Activated naive CD4-positive, alpha-beta T cell treated with anti-CD3 and anti-CD28 coated beads, Interleukin-2, amount 50 U/mL, for 24 hours (primary cell): ENCODE measurements around the gene DDB1.

Experiments used
- H3K27ac Mint-ChIP-seq: one replicate; pipeline ENCODE4 v1.8.0; 2021; ENCODE audit warnings: mild to moderate bottlenecking, mixed read lengths
- H3K27me3 Mint-ChIP-seq: one replicate; pipeline ENCODE4 v1.8.0; 2021; ENCODE audit warnings: mixed read lengths
- H3K36me3 Mint-ChIP-seq: one replicate; pipeline ENCODE4 v1.8.0; 2021; ENCODE audit warnings: mixed read lengths
- H3K4me1 Mint-ChIP-seq: one replicate; pipeline ENCODE4 v1.8.0; 2021; ENCODE audit warnings: mixed read lengths
- H3K4me3 Mint-ChIP-seq: one replicate; pipeline ENCODE4 v1.8.0; 2021; ENCODE audit warnings: mild to moderate bottlenecking, mixed read lengths
- H3K9me3 Mint-ChIP-seq: one replicate; pipeline ENCODE4 v1.8.0; 2021; ENCODE audit warnings: mixed read lengths

DDB1 gene

DNA sequence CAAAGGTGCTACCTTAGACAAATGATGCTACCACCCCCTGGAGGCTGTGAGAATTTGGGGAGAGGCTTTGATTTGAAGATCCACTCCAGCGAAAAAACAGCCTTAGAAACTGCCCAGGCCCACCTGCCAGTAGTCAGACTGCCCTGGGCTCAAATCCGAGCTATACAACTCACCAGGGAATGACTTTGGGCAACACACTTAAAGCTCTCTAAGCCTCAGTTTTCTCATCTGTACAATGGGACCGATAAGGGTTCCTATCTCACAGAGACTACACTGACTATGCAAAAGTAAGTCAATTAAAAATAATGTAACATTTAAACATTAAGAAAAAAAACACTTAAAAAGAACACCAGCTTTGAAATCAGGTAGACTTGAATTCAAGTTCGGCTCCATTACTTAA is 57.7 kb downstream of the DDB1 start:
- H3K27me3 Mint-ChIP-seq, result no peaks in the 10 kb centered on the region
- no peaks in the 10 kb centered on the region for H3K36me3 Mint-ChIP-seq
- H3K4me3 Mint-ChIP-seq, result no peak overlapping the region
- no peak overlapping the region for H3K27ac Mint-ChIP-seq
- no peaks in the 10 kb centered on the region for H3K9me3 Mint-ChIP-seq
- H3K4me1 Mint-ChIP-seq, result no peaks in the 10 kb centered on the region

DNA sequence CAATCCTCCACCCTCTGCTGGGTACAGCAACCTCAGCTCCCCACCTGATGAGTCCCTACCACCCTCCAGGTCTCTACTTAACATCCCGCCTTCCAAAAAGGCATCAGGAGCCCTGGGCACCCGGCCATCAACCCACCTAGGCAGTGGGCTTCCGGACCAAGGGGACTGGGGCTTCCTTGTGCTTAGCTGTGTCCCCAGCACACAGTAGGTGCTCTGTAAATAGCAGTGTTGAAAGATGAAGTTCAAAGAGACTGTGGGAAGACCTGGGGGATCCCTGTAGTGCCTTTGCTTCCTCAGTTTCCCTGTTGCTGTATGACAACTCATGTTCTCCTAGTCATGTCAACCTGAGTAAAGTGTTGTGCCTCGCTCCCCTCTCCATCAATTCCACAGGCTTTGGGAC is 58.8 kb downstream of the DDB1 start:
- no peaks in the 10 kb centered on the region for H3K36me3 Mint-ChIP-seq
- H3K27ac Mint-ChIP-seq, result no peak overlapping the region
- no peaks in the 10 kb centered on the region for H3K4me1 Mint-ChIP-seq
- no peak overlapping the region for H3K4me3 Mint-ChIP-seq
- no peaks in the 10 kb centered on the region for H3K9me3 Mint-ChIP-seq
- H3K27me3 Mint-ChIP-seq, result no peaks in the 10 kb centered on the region

DNA sequence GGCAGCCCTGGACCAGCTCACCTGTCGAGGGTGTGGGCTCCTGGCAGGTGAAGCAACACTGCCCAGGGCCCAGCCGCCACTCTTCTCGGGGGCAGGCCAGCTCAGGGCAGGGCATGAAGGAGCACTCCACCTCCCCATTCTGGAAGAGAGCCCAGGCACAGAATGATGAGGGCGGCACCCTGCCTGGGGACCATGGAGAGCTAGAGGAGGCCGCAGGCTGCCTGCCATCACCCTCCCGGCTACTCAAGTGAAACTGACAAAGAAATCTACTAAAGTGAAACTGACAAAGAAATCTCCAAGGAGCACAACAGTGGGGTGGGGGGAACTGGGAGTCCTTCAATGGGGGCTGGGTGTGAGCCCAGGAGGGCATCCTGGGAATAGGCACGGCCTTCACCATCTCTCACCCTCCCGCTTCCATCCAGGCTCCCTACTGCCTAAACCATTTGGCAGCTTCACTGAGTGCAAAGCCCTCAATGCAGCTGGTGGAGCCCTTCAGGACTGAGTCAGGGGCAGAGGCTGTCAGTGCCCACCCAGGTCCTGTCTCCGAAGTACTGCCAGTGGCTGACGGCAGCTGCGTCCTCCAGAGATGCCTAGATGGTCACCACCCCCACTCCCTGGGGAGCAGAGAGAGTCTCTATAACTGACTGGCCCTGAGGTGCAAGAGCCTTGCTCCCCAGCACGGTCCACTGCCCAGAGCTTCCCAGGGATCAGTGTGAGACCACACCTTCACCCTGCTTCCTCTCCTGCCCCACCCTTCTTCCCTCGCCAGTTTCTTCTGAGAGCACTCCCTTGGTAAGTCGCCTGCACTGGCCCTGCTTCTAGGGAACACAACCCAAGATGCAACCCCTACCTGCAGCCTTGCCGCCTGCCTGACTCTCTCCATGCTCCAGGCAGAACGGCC is 59.5 kb downstream of the DDB1 start:
- H3K9me3 Mint-ChIP-seq, result no peaks in the 10 kb centered on the region
- no peak overlapping the region for H3K27ac Mint-ChIP-seq
- H3K27me3 Mint-ChIP-seq, result no peaks in the 10 kb centered on the region
- no peaks in the 10 kb centered on the region for H3K4me1 Mint-ChIP-seq
- no peaks in the 10 kb centered on the region for H3K36me3 Mint-ChIP-seq
- H3K4me3 Mint-ChIP-seq, result no peak overlapping the region

DNA sequence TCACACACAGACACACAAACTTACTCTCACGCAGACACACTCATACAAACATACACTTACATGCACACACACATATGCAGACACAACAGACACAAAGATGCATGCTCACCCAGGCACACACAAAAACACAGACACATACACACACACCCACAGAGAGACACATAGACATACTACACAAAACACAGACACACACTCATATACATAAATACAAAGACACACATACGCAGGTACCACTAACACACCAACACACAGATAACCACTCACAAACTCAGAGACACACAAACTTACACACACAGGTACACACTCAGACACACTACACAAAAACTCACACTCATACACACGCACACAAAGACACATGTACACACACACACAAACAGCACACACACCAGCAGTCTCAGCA is 60.2 kb downstream of the DDB1 start:
- Mint-ChIP-seq H3K36me3 (no peaks in the 10 kb centered on the region), H3K4me3 (no peak overlapping the region), H3K4me1 (no peaks in the 10 kb centered on the region), H3K27ac (no peak overlapping the region), H3K27me3 (no peaks in the 10 kb centered on the region), H3K9me3 (no peaks in the 10 kb centered on the region)

DNA sequence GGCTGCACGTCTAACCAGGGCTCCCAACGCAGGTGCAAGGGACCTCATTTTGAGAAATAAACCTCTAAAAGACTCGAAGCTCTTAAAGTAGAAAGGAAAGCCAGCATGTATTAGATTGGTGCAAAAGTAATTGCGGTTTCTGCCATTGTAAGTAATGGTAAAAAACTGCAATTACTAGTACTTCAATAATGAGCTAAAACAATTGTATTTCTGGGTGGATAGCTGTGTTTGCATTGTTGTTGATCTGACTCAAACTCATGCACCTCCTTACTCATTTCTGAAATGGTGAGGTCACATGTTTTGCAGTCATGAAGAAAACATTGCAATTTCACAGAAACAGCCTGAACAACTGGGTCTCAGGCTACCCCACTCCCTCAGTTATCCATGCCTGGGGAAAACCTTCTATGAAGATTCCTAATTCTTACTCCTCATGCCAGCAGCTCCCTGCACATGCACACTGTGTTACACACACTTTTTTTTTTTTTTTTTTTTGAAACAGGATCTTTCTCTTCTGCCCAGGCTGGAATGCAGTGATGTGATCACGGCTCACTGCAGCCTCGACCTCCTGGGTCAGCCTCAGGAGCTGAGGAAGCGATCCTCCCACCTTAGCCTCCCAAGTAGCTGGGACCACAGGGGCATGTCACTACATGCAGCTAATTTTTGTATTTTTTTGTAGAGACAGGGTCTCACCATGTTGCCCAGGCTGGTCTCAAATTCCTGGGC is 62.4 kb downstream of the DDB1 start:
- no peaks in the 10 kb centered on the region for H3K36me3 Mint-ChIP-seq
- no peak overlapping the region for H3K4me3 Mint-ChIP-seq
- H3K9me3 Mint-ChIP-seq, result no peaks in the 10 kb centered on the region
- H3K27me3 Mint-ChIP-seq, result no peaks in the 10 kb centered on the region
- no peaks in the 10 kb centered on the region for H3K4me1 Mint-ChIP-seq
- H3K27ac Mint-ChIP-seq, result no peak overlapping the region

DNA sequence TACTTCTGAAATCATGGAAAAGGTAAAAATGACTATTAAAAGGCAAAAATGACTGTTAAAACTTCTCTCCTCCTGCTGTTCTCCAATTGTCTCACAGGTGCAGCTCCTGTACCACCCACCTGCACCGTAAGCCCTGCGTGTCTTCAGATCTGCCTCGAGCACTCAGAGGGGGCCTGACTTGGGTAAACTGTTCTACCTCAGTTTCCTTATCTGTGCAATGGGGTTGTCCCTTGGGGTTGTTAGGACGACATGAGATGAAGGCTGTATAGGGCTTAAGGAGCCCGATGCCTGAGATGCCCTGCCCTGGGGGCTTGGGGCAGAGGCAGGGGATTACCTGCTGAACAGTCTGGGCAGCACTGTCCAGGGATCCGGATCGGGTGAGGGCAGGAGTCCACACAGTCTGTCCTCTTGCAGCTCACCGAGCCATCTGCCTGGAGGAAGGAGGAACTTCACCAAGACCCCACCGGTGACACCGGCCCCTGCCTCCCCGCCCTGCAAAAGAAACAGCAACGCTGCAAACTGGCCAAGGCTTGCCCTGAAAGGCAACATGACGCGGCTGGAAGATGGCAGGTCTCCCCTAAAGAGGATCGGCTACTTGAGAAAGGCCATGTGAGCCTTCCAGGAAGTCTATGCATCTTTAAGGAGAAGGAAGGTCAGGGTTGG is 64.2 kb downstream of the DDB1 start:
- H3K9me3 Mint-ChIP-seq, result no peaks in the 10 kb centered on the region
- no peak overlapping the region for H3K27ac Mint-ChIP-seq
- H3K36me3 Mint-ChIP-seq, result no peaks in the 10 kb centered on the region
- H3K27me3 Mint-ChIP-seq, result no peaks in the 10 kb centered on the region
- no peaks in the 10 kb centered on the region for H3K4me1 Mint-ChIP-seq
- H3K4me3 Mint-ChIP-seq, result no peak overlapping the region

DNA sequence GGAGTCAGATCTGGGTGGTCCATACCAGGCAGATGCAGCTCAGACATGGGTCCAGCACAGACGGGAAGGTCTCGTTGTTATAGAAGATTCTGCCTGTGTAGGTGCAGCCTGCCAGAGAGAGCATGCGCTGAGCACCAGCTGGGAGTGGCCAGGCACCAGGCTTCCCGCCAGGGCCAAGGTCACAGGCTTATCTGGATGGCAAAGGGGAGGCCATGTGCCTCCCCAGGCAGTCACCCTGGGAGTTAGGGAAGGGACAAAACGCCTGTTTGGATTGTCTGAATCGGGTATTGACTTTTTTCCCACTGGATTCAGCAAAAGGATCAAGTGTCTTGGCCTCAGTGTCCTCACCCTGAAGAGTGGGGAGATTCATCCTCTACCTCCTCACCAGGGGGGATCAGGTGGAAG is 65.5 kb downstream of the DDB1 start:
- Mint-ChIP-seq H3K4me3 (no peak overlapping the region), H3K27me3 (no peaks in the 10 kb centered on the region), H3K9me3 (no peaks in the 10 kb centered on the region), H3K4me1 (no peaks in the 10 kb centered on the region), H3K27ac (no peak overlapping the region), H3K36me3 (no peaks in the 10 kb centered on the region)

DNA sequence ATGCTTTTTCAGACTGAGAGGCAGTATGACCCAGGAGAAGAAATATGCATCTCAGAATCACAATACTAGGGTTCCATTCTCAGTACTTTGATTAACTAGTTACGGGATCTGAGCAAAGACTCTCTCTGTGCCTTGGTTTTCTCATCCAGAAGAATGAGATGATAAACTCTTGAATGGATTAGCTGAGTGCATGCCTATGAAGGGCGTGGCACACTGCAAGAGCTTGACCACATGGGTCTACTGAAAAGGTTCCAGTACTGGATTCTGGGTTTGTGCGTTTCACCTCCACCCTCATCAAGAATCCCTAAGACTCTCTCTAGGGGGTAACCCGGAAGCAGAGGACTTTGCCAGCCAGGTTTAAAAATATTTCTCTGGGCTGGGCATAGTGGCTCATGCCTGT is 66.3 kb downstream of the DDB1 start:
- Mint-ChIP-seq H3K9me3 (no peaks in the 10 kb centered on the region), H3K4me3 (no peak overlapping the region), H3K36me3 (no peaks in the 10 kb centered on the region), H3K27me3 (no peaks in the 10 kb centered on the region), H3K27ac (no peak overlapping the region), H3K4me1 (no peaks in the 10 kb centered on the region)

DNA sequence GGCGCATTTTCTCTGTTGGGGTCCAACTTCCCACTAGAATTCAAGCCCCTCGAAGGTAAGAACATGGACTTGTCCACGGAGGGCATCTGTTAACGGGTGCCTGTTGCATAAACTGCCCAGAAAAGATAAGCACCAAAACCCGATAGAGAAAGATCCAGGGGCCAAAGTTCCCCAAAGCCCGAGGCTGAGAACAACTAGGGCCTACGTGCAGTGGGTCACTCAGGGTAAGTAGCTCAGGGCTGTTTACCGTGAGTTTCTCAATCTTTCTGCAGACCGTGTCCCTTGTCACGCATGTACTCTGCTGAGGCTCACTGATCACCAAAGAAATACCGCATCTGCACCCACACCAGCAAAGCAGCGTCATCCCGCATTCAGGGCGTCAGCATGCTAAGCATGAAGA is 67.5 kb downstream of the DDB1 start:
- H3K4me3 Mint-ChIP-seq, result no peak overlapping the region
- no peaks in the 10 kb centered on the region for H3K36me3 Mint-ChIP-seq
- no peaks in the 10 kb centered on the region for H3K9me3 Mint-ChIP-seq
- no peaks in the 10 kb centered on the region for H3K27me3 Mint-ChIP-seq
- no peak overlapping the region for H3K27ac Mint-ChIP-seq
- no peaks in the 10 kb centered on the region for H3K4me1 Mint-ChIP-seq

DNA sequence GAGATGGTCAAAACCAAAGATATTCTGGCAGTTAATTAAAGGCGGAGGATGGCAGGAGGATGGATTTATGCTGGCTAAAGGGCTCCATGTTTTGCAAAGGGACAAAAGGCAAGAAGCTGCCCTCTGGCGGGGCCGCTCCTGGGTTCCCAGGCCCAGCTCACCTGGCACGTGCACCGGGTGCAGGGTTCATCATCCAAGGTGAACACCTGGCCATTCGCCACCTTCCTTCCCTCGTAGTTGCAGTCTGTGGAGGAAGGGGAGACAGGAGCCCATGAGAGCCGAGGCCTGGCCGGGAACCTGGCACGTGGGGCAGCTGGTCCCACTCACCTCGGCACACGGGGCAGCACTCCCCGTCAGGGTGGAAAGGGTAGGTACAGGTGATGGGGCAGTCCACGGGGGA is 68.1 kb downstream of the DDB1 start:
- H3K4me3 Mint-ChIP-seq, result no peak overlapping the region
- H3K9me3 Mint-ChIP-seq, result no peaks in the 10 kb centered on the region
- no peak overlapping the region for H3K27ac Mint-ChIP-seq
- H3K4me1 Mint-ChIP-seq, result no peaks in the 10 kb centered on the region
- no peaks in the 10 kb centered on the region for H3K27me3 Mint-ChIP-seq
- H3K36me3 Mint-ChIP-seq, result no peaks in the 10 kb centered on the region

DNA sequence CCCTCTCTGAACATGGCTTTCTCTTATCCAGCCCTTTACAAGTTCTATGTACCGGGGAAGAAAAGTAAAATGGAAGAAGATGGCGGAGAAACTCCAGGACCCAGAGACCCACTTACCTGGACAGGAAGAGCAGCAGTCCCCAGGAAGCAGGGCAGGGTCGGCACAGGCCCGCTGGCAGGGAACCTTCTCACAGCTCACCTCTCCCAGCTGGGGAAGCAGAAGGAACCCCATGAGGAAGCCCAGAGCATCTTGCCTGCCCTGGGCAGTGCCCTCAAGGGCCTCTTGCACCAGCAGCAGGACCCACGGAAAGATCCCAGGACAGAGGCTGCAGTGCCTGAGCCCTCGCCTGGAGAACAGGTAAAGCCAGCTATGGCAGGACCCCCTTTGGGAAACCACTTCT is 68.5 kb downstream of the DDB1 start:
- no peaks in the 10 kb centered on the region for H3K4me1 Mint-ChIP-seq
- no peaks in the 10 kb centered on the region for H3K27me3 Mint-ChIP-seq
- H3K27ac Mint-ChIP-seq, result no peak overlapping the region
- no peak overlapping the region for H3K4me3 Mint-ChIP-seq
- no peaks in the 10 kb centered on the region for H3K36me3 Mint-ChIP-seq
- H3K9me3 Mint-ChIP-seq, result no peaks in the 10 kb centered on the region

DNA sequence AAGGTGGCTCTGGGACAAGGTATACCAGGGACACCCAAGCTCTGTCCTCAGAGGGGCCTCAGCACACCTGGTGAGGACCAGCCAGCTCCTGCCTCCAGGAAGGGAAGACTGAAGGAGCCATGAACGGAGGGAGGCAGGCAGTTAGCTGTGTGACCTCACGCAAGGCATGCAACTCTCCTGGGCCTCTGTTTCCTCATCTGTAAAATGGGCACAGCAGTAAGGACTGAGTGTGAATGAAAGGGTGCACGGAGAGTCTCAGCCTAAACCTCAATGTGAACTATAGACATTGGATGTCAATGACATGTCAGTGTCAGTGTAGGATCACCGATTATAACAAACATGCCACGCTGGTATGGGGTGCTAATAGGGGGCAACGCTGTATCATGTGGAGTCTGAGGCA is 73.5 kb downstream of the DDB1 start:
- Mint-ChIP-seq H3K27ac (no peak overlapping the region), H3K27me3 (no peaks in the 10 kb centered on the region), H3K9me3 (no peaks in the 10 kb centered on the region), H3K36me3 (no peaks in the 10 kb centered on the region), H3K4me1 (no peaks in the 10 kb centered on the region), H3K4me3 (no peak overlapping the region)

DNA sequence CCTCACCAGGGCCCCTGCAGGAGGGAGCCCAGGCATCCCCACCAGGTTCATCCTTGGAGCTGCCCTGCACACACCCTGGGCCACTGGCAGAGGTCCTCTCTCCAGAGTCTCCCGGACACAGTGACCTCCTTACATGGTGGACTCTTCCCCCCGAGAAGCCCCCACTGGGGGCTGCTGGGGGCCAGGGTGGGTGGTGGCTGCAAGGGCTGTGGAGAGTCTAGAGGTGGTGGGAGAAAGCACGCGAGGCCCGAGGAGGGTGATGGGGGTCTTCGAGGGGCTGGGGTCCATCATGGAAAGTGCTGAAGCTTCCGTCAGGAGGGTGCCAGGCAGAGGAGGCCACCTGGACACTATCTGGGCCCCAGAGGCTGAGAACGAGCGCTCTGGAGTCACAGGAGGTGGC is 74.4 kb downstream of the DDB1 start:
- Mint-ChIP-seq H3K27me3 (no peaks in the 10 kb centered on the region), H3K27ac (no peak overlapping the region), H3K36me3 (no peaks in the 10 kb centered on the region), H3K9me3 (no peaks in the 10 kb centered on the region), H3K4me3 (no peak overlapping the region), H3K4me1 (no peaks in the 10 kb centered on the region)

DNA sequence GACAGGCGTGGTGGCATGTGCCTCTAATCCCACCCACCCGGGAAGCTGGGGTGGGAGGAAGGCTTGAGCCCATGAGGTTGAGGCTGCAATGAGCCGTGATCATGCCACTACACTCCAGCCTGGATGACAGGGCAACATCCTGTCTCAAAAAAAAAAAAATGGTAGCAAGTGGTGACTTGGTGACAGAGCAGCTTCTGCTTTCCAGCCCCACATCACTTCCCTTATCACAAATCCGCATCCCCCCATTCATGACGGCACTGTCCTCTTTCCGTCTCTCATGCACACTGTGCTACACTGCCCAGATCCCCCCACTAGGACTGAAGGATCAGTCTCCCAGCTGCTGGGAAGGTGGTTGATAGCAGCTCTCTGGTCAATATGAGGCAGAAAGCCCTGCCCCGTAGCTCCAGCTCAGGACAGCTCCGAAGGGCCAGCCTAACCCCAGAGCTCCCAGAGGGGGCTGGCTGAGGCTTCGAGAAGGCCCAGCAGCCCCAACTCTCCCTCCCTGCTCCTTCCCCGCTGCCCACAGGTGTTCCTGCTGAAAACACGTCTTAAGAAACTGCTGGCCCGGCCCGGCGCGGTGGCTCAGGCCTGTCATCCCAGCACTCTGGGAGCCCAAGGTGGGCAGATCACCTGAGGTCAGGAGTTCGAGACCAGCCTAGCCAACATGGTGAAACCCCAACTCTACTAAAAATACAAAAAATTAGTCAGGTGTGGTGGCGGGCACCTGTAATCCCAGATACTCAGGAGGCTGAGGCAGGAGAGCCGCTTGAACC is 76.0 kb downstream of the DDB1 start:
- H3K36me3 Mint-ChIP-seq, result no peaks in the 10 kb centered on the region
- no peaks in the 10 kb centered on the region for H3K4me1 Mint-ChIP-seq

DNA sequence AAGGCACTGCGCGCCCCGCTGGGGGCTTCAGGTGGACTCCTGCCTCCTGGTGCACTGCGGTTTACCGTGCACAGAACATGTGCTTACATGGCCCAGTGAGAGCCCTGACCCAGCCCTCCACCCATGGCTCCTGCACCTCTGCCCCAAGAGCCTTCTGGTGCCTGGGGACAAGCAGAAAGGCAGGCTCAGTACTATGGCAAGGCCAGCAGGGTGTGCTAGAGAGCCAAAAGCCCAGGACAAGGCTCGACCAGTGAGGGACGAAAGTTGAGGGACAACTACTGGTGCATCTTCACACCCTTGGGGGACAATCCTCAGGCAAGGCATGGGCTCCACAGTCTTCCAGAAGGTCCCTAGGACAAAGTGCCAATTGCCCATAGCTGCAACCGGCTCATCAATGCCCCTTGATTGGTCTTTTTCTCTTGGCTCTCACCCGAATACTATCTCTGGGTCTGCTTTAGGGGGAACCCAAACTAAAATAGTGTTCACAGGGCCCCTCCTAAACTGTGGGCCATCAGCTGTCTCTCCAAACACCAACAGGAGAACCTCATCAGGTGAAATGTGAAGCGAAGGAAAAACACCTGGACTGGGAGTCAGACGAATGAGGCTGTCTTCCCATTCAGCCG is 78.4 kb downstream of the DDB1 start:
- Mint-ChIP-seq H3K9me3 (no peaks in the 10 kb centered on the region), H3K4me1 (no peaks in the 10 kb centered on the region), H3K27me3 (no peaks in the 10 kb centered on the region), H3K4me3 (no peak overlapping the region), H3K27ac (no peak overlapping the region), H3K36me3 (no peaks in the 10 kb centered on the region)

More for the DNA sequence above, 76.0 kb downstream of the DDB1 start:
- Mint-ChIP-seq H3K27me3 (no peaks in the 10 kb centered on the region), H3K9me3 (no peaks in the 10 kb centered on the region), H3K27ac (no peak overlapping the region), H3K4me3 (no peak overlapping the region)
